Sigmoid colon (tissue), 7 donors: ENCODE measurements around the gene HELT. TPM values are rescaled to one million over a fixed set of nuclear protein-coding genes. Genes with fewer than 3 reads are reported as not detected.
A peak's percentile ranks its signal among the peaks of the same experiment; 100 is the strongest.
"Not testable (repeated sequence)": the region's sequence is repeated elsewhere in the genome, so short reads cannot be mapped to it uniquely, and the experiment has no call there.

Source experiments
- DNase-seq: peaks from one replicate; pipeline ENCODE4 v3.0.0-alpha.2; 2019
- H3K27ac ChIP-seq, 4 donors: fragments of 200-600 bp; sonication (generic); one replicate each; pipeline ENCODE4 v1.5.1; 2016 to 2019; ENCODE audit warnings: mild to moderate bottlenecking in 1 of 4
- H3K27me3 ChIP-seq, 3 donors: fragments of 200-600 bp; sonication (generic); one replicate each; pipeline ENCODE4 v1.5.1; 2019; ENCODE audit warnings: mild to moderate bottlenecking in 1 of 3
- H3K36me3 ChIP-seq, 4 donors: fragments of 200-600 bp; sonication (generic); one replicate each; pipeline ENCODE4 v1.5.1; 2016 to 2019
- H3K4me1 ChIP-seq, 4 donors: fragments of 200-600 bp; sonication (generic); one replicate each; pipeline ENCODE4 v1.5.1; 2017 to 2019
- H3K4me3 ChIP-seq, 4 donors: fragments of 200-600 bp; sonication (generic); one replicate each; pipeline ENCODE4 v1.5.1; 2017 to 2019; ENCODE audit warnings: mild to moderate bottlenecking in 2 of 4, moderate library complexity in 1 of 4
- H3K9me3 ChIP-seq, 4 donors: fragments of 200-600 bp in 3 of 4; sonication (generic) in 3 of 4; one replicate each; pipeline versions ENCODE4 v1.5.1 to v1.6.1; 2013 to 2019
- CTCF ChIP-seq, 4 experiments: fragments of 450-650 bp in 3 of 4; fragments of 200-600 bp in 1 of 4; IDR thresholded peaks; one replicate each; pipeline ENCODE4 v1.5.1; 2016 to 2019; ENCODE audit warnings: antibody characterized with exemption in 4 of 4, mild to moderate bottlenecking in 3 of 4, moderate library complexity in 2 of 4
- EP300 ChIP-seq, 4 donors: sonication (generic); formaldehyde crosslinking; IDR thresholded peaks; one replicate each; pipeline ENCODE4 v1.6.1; 2017; ENCODE audit warnings: antibody characterized with exemption in 4 of 4
- POLR2A ChIP-seq, 2 donors: fragments of 450-650 bp; IDR thresholded peaks; one replicate each; pipeline ENCODE4 v1.6.1; 2016; ENCODE audit warnings: antibody characterized with exemption in 2 of 2, mild to moderate bottlenecking in 2 of 2, moderate library complexity in 2 of 2
- POLR2AphosphoS5 ChIP-seq, 4 donors: sonication (generic); formaldehyde crosslinking; IDR thresholded peaks; one replicate each; pipeline ENCODE4 v1.6.1; 2017; ENCODE audit warnings: antibody characterized with exemption in 4 of 4
- WGBS, 2 donors: extraction: QIAGEN DNeasy Blood & Tissue Kit; methylation state at CpG; one replicate each; pipeline ENCODE4 v1.1.7; 2013; 5-methylcytosine and 5-hydroxymethylcytosine counted together
- intact Hi-C: fragments of 100-400 bp; cut with DNase I; formaldehyde crosslinking; loops from one replicate; pipeline ENCODE4 v1.15.1; 2023
- polyA plus RNA-seq, 3 donors: library from polyadenylated mRNA; stranded (reverse); fragments of 200-250 nt; gene quantifications; one replicate each; pipeline ENCODE4 v1.2.3, GENCODE V29; 2013
- total RNA-seq, 4 donors: library from RNA; depleted of rRNA; stranded (reverse); fragments of >200 nt; gene quantifications; one replicate each; pipeline ENCODE4 v1.1.0, GENCODE V29; 2016
- donor health status: healthy with polysubstance abuse.
- donor health status: Bipolar disorder and iron deficiency.
- donor health status: healthy.

The HELT gene
- total and polyA plus RNA-seq, 7 donors, result not detected

DNA sequence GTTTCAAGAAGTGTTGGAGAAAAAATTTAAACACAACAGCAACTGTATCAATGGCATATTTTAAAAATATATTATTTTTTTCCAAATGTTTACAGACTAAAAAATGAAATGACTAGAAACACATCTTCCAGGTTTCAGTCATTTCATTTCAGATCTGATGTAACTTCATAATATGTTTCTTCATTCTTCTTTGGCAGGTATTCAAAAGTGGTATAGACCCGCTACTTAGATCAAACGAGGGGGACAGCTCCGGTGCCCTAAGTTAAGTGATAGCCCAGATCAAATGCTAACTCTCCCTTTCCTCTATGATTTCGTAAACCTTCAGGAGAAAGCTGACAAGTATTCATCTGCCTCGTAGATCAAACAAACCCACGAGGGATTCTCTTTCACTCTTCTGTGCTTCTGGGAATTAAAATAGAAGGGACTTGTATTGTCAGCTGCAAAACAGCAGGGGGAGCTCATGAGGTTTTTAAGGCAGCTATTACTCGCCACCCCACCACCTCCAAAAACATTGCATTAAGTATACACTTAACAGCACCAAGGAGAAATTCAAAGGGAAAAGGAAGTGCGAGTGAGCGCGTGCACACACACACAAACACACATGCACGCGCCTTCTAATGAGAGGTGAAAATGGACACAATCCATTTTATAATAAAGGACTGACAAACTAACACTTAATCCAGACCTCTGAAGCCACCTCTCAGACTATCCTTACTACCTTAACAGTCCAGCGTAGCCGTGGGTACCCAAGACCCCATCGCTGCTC, 21.4 kb downstream of the HELT start:
- TF ChIP-seq CTCF (IDR thresholded peaks at IDR 0.05) (peak; percentile 64 to 78 (median 73)), EP300 (IDR thresholded peaks at IDR 0.05) (no peak)
- peak; percentile 71 for DNase-seq
- Histone ChIP-seq H3K27me3 (no peaks in the 10 kb centered on the region), H3K4me3 (no peak overlapping the region), H3K27ac (no peak overlapping the region), H3K4me1 (peaks cover 0 to 6% (median 2%) of the 10 kb centered on the region in 4 donors), H3K9me3 (no peaks in the 10 kb centered on the region), H3K36me3 (no peaks in the 10 kb centered on the region)
- intact Hi-C loops, result loop anchor here (1.0 to 5.0 kb wide), 3 partner anchors 58 to 143 kb away; no protein-coding TSS in a partner anchor
- WGBS, 2 donors, result 15 to 19% methylated on average over 15 of the region's 15 CpGs

DNA sequence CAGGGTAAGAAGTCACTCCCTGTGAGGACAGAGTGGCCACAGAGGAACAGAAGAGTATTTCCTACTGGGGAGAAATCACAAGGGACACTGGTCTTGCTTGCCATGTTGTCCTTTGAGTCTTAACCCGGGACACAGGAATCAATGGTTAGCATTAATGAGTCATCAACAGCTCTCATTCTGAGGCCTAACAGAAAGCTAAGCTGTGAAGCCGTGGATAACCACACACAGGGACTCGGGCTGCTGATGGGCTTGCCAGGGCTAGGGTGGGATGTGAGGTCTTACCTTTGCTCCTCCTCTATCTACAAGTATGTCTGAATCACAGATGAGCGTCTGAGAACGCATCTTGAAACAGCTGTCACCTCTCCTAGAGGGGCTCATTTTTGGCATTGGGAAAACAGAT, 22.2 kb downstream of the HELT start:
- intact Hi-C loops, result loop anchor here (2.0 to 5.0 kb wide), 2 partner anchors 57 to 142 kb away; no protein-coding TSS in a partner anchor
- H3K4me1 ChIP-seq, result peaks cover 0 to 6% (median 2%) of the 10 kb centered on the region in 4 donors
- WGBS, 2 donors, result 76 to 86% methylated on average over 5 of the region's 5 CpGs

GRCh38 chr4:185050286-185050685, 32.0 kb downstream of the HELT start:
- H3K4me3 ChIP-seq, DNase-seq, H3K9me3 ChIP-seq, H3K4me1 ChIP-seq, H3K27me3 ChIP-seq, H3K27ac ChIP-seq, H3K36me3 ChIP-seq, intact Hi-C loops: not testable (repeated sequence)
- WGBS, 2 donors, result 67 to 76% methylated on average over 6 of the region's 6 CpGs

More for the DNA sequence above, 22.2 kb downstream of the HELT start:
- no peaks in the 10 kb centered on the region for H3K36me3 ChIP-seq
- no peak for DNase-seq
- H3K4me3 ChIP-seq, result no peak overlapping the region
- no peak for TF ChIP-seq EP300 (IDR thresholded peaks at IDR 0.05)
- TF ChIP-seq POLR2AphosphoS5 (IDR thresholded peaks at IDR 0.05), result no peak
- TF ChIP-seq CTCF (IDR thresholded peaks at IDR 0.05), result no peak
- TF ChIP-seq POLR2A (IDR thresholded peaks at IDR 0.05), result no peak
- no peak overlapping the region for H3K27ac ChIP-seq
- H3K9me3 ChIP-seq, result no peaks in the 10 kb centered on the region
- H3K27me3 ChIP-seq, result no peaks in the 10 kb centered on the region

DNA sequence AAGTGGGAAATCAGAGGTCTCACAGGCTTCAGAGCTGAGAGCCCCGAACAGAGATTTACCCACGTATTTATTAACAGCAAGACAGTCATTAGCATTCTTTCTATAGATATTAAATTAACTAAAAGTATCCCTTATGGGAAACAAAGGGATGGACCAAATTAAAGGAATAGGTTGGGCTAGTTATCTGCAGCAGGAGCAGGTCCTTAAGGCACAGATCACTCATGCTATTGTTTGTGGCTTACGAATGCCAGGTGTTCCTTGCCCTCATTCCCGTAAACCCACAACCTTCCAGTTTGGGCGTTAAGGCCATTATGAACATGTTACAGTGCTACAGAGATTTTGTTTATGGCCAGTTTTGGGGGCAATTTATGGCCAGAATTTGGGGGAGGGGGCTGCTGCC, 33.0 kb downstream of the HELT start:
- intact Hi-C loops, H3K4me1 ChIP-seq, DNase-seq, H3K4me3 ChIP-seq, H3K27ac ChIP-seq, H3K9me3 ChIP-seq, H3K36me3 ChIP-seq, H3K27me3 ChIP-seq: not testable (repeated sequence)
- WGBS, 2 donors, result 95 to 97% methylated on average over 5 of the region's 5 CpGs

DNA sequence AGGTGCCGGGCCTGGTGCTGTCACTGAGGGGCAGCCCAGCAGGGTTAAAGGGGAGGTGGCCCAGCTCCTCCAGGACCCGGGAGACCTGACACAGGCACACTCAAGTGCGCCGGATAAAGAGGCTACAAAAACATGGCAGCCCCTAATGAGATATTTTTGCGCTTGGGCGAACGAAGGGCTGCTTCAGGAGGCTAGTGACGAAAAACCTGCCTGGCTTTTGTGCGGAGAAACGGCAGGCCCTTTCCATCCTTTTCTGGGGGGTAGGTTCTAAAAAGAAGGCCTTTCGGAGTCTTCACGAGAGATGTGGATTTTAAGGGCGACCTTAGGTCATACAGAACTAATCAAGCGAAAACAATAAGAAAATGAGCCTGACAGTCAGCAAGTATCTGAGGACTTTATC, 35.5 kb downstream of the HELT start:
- Histone ChIP-seq H3K27me3 (no peaks in the 10 kb centered on the region), H3K4me1 (no peaks in the 10 kb centered on the region), H3K27ac (no peak overlapping the region), H3K9me3 (no peaks in the 10 kb centered on the region), H3K4me3 (no peak overlapping the region), H3K36me3 (no peaks in the 10 kb centered on the region)
- intact Hi-C loops, result no loop called here
- no peak for DNase-seq
- 96% methylated on average over 14 of the region's 14 CpGs for WGBS, 2 donors
- TF ChIP-seq POLR2AphosphoS5 (IDR thresholded peaks at IDR 0.05), result no peak
- TF ChIP-seq EP300 (IDR thresholded peaks at IDR 0.05), result no peak

GRCh38 chr4:185054272-185054671, 36.0 kb downstream of the HELT start:
- H3K4me1 ChIP-seq, result no peaks in the 10 kb centered on the region
- H3K4me3 ChIP-seq, result no peak overlapping the region
- TF ChIP-seq EP300 (IDR thresholded peaks at IDR 0.05) (no peak), POLR2AphosphoS5 (IDR thresholded peaks at IDR 0.05) (no peak), CTCF (IDR thresholded peaks at IDR 0.05) (no peak), POLR2A (IDR thresholded peaks at IDR 0.05) (no peak)
- intact Hi-C loops, result no loop called here
- WGBS, 2 donors, result 88% methylated on average over 5 of the region's 5 CpGs
- no peaks in the 10 kb centered on the region for H3K36me3 ChIP-seq
- H3K27ac ChIP-seq, result no peak overlapping the region
- no peaks in the 10 kb centered on the region for H3K27me3 ChIP-seq
- DNase-seq, result no peak
- no peaks in the 10 kb centered on the region for H3K9me3 ChIP-seq
